HCT116 (cell line): ENCODE data around the gene ALKBH4. TPM values are rescaled to one million over a fixed set of nuclear protein-coding genes. Genes with fewer than 3 reads are reported as not detected.

Source experiments
- ATAC-seq: fragments of 200-7000 bp; cut with Tn5 transposase; 2 replicates; pipeline ENCODE4 v1.9.1; 2020; ENCODE audit warnings: mild to moderate bottlenecking, moderate library complexity
- BruUV-seq: library from RNA; stranded (reverse); fragments of 400-500 nt; replicated peaks from 2 replicates; lab custom pipeline; 2021; lab: Mats Ljungman, UMichigan
- CTCF ChIA-PET: fragments of 300-600 bp; sonication (Branson Sonifier 250); formaldehyde crosslinking; loops from one replicate; lab custom pipeline; 2021; ENCODE audit warnings: antibody characterized with exemption; lab: Charles Lee
- POLR2A ChIA-PET: fragments of 300-600, 350-600 bp; sonication (Branson Sonifier 250); formaldehyde crosslinking; loops from one replicate; lab custom pipeline; 2021; ENCODE audit warnings: antibody characterized with exemption; lab: Charles Lee
- RAD21 ChIA-PET, 2 experiments: fragments of 300-600 bp; sonication (Branson Sonifier 250); formaldehyde crosslinking; loops; one replicate each; lab custom pipeline; 2023; ENCODE audit warnings: low total read pairs in 2 of 2; ENCODE audit not compliant: uncharacterized antibody in 2 of 2, unreplicated experiment in 2 of 2, low non-redundant PET in 1 of 2; lab: Charles Lee
- DNase-seq: peaks from one replicate; pipeline ENCODE4 v3.0.0-alpha.2; 2010; ENCODE audit warnings: low read depth, low spot score
- H2AFZ ChIP-seq: fragments of 200-600 bp; shearing (Covaris generic), sonication (generic); 2 replicates; pipeline ENCODE4 v1.6.1; 2017; ENCODE audit warnings: low read depth, mixed run types, mixed read lengths, antibody characterized with exemption, low read length; ENCODE audit not compliant: poor library complexity, severe bottlenecking
- H3K27ac ChIP-seq: 2 replicates; pipeline ENCODE4 v1.5.1; 2012; ENCODE audit warnings: low read depth, low read length
- H3K27me3 ChIP-seq: fragments of 200-600 bp; sonication (generic); 2 replicates; pipeline ENCODE4 v1.6.1; 2016; ENCODE audit warnings: mixed run types, low read length, mixed read lengths; ENCODE audit not compliant: insufficient read depth
- H3K36me3 ChIP-seq, 2 experiments: fragments of 200-500 bp in 1 of 2; fragments of 200-600 bp in 1 of 2; sonication (Bioruptor generic) in 1 of 2; sonication (generic) in 1 of 2; 2 replicates each; pipeline versions ENCODE4 v1.5.1 to v1.6.1; 2014 to 2016; ENCODE audit warnings: low read length in 2 of 2, inconsistent platforms in 1 of 2, mixed read lengths in 1 of 2, mixed run types in 1 of 2; ENCODE audit not compliant: insufficient read depth in 2 of 2, control insufficient read depth in 1 of 2
- H3K4me1 ChIP-seq, 2 experiments: fragments of 200-600 bp in 1 of 2; sonication (generic) in 1 of 2; 2 replicates each; pipeline versions ENCODE4 v1.5.1 to v1.6.1; 2012 to 2017; ENCODE audit warnings: low read length in 2 of 2, inconsistent platforms in 1 of 2, mild to moderate bottlenecking in 1 of 2, mixed read lengths in 1 of 2, mixed run types in 1 of 2, moderate library complexity in 1 of 2; ENCODE audit not compliant: insufficient read depth in 2 of 2, control insufficient read depth in 1 of 2
- H3K4me2 ChIP-seq: fragments of 200-600 bp; sonication (generic); 2 replicates; pipeline ENCODE4 v1.6.1; 2017; ENCODE audit warnings: mixed run types, low read length, mixed read lengths
- H3K4me3 ChIP-seq, 2 experiments: fragments of 200-600 bp in 1 of 2; sonication (generic) in 1 of 2; replicated peaks in 1 of 2; 2 replicates each; pipeline ENCODE4 v1.5.1; 2011 to 2016; ENCODE audit warnings: low read length in 2 of 2, control low read depth in 1 of 2, low read depth in 1 of 2, mild to moderate bottlenecking in 1 of 2, mixed read lengths in 1 of 2, mixed run types in 1 of 2
- H3K79me2 ChIP-seq: fragments of 200-600 bp; sonication (generic); 2 replicates; pipeline ENCODE4 v1.6.1; 2017; ENCODE audit warnings: mild to moderate bottlenecking, mixed run types, low read length, moderate library complexity, mixed read lengths; ENCODE audit not compliant: insufficient read depth
- H3K9ac ChIP-seq: fragments of 200-600 bp; sonication (generic); 2 replicates; pipeline ENCODE4 v1.6.1; 2016; ENCODE audit warnings: low read length, mixed read lengths
- H3K9me2 ChIP-seq: fragments of 200-600 bp; sonication (generic), shearing (Covaris generic); 2 replicates; pipeline ENCODE4 v1.6.1; 2017; ENCODE audit warnings: mixed run types, mild to moderate bottlenecking, moderate library complexity; ENCODE audit not compliant: insufficient read depth
- H3K9me3 ChIP-seq, 2 experiments: fragments of 200-500 bp in 1 of 2; fragments of 200-600 bp in 1 of 2; sonication (Bioruptor generic) in 1 of 2; sonication (generic) in 1 of 2; 2 replicates each; pipeline ENCODE4 v1.6.1; 2014 to 2017; ENCODE audit warnings: low read length in 2 of 2, mixed read lengths in 2 of 2, inconsistent platforms in 1 of 2, low read depth in 1 of 2, mild to moderate bottlenecking in 1 of 2, mixed run types in 1 of 2, moderate library complexity in 1 of 2; ENCODE audit not compliant: control insufficient read depth in 1 of 2, insufficient read depth in 1 of 2
- H4K20me1 ChIP-seq: fragments of 200-600 bp; sonication (generic), shearing (Covaris generic); 2 replicates; pipeline ENCODE4 v1.6.1; 2017; ENCODE audit warnings: mixed run types, mild to moderate bottlenecking, moderate library complexity; ENCODE audit not compliant: insufficient read depth
- RAD21 ChIP-seq: IDR thresholded peaks from 2 replicates; pipeline ENCODE4 v1.6.1; 2012; ENCODE audit warnings: low read depth, mild to moderate bottlenecking
- SIN3A ChIP-seq: IDR thresholded peaks from 2 replicates; pipeline ENCODE4 v1.6.1; 2012; ENCODE audit warnings: low read depth
- SP1 ChIP-seq: IDR thresholded peaks from 2 replicates; pipeline ENCODE4 v1.6.1; 2012; ENCODE audit warnings: low read depth
- SRF ChIP-seq: IDR thresholded peaks from 2 replicates; pipeline ENCODE4 v1.6.1; 2012; ENCODE audit warnings: low read depth
- TCF7L2 ChIP-seq: IDR thresholded peaks from 2 replicates; pipeline ENCODE4 v1.7.0; 2011; ENCODE audit warnings: borderline replicate concordance, inconsistent platforms; ENCODE audit not compliant: insufficient read depth, insufficient read length; ENCODE audit errors: extremely low read depth
- YY1 ChIP-seq: IDR thresholded peaks from 2 replicates; pipeline ENCODE4 v1.6.1; 2011; ENCODE audit warnings: low read length, low read depth, moderate library complexity, mild to moderate bottlenecking; ENCODE audit not compliant: insufficient replicate concordance; ENCODE audit errors: extremely low read depth
- ZBTB33 ChIP-seq: IDR thresholded peaks from 2 replicates; pipeline ENCODE4 v1.6.1; 2011; ENCODE audit warnings: mild to moderate bottlenecking, low read length, moderate library complexity; ENCODE audit not compliant: insufficient replicate concordance; ENCODE audit errors: extremely low read depth
- ZNF274 ChIP-seq: fragments of 200-500 bp; sonication (Bioruptor generic); IDR thresholded peaks from 2 replicates; pipeline ENCODE4 v1.6.1; 2014; ENCODE audit warnings: mild to moderate bottlenecking, low read depth, low read length, inconsistent platforms
- intact Hi-C: fragments of 100-400 bp; cut with micrococcal nuclease; formaldehyde crosslinking; loops from 2 replicates; pipeline ENCODE4 v1.10.0; 2022
- total RNA-seq: library from RNA; stranded (reverse); gene quantifications from one replicate; pipeline ENCODE4 v1.2.1, GENCODE V29; 2021; ENCODE audit not compliant: unreplicated experiment
- TF ChIP-seq, protein P1 (sequence below): IDR thresholded peaks from 2 replicates; pipeline ENCODE4 v1.6.1; 2012
- TF ChIP-seq, protein P2 (sequence below): IDR thresholded peaks from 2 replicates; pipeline ENCODE4 v1.6.1; 2012
- TF ChIP-seq, protein P3 (sequence below): IDR thresholded peaks from 2 replicates; pipeline ENCODE4 v1.6.1; 2012; ENCODE audit warnings: low read depth

ALKBH4 gene
- total RNA-seq, 1 experiment from 2014 or later, result 14.9 TPM

DNA sequence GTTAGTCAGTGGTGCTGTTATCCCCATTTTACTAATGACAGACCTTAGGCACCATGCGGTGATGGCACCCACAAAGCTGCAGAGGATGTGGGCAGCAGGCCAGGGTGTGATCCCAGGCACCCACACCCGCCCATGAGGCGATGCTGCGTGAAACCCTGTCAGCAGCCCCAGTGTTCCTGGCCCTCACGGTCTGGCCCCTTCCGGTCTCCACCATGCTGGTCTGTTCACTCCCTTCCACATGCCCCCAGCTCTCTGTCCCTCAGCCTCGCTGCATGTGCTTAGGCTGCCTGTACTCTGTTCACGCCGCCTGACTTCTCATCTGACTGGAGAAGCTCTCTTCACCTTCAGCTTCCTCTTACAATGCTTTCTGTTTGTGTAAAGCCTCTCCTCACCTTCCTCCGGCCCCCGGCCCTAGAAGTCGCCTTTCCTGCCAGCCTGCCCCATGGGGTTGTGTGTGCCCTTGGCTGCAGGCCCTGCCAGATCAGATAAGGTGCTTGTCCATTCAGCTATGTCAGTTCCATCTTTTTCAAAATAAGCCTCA, 48.9 kb downstream of the ALKBH4 start:
- TF ChIP-seq ZNF274, result no peak
- no peak for TF ChIP-seq SIN3A
- TF ChIP-seq YY1, result no peak
- TF ChIP-seq, protein P1, sequence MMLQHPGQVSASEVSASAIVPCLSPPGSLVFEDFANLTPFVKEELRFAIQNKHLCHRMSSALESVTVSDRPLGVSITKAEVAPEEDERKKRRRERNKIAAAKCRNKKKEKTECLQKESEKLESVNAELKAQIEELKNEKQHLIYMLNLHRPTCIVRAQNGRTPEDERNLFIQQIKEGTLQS, result no peak
- no peak for TF ChIP-seq SP1
- TF ChIP-seq, protein P2, sequence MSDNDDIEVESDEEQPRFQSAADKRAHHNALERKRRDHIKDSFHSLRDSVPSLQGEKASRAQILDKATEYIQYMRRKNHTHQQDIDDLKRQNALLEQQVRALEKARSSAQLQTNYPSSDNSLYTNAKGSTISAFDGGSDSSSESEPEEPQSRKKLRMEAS, result no peak
- TF ChIP-seq RAD21, result no peak
- TF ChIP-seq TCF7L2, result no peak
- TF ChIP-seq ZBTB33, result no peak
- no peak for TF ChIP-seq SRF
- TF ChIP-seq, protein P3, sequence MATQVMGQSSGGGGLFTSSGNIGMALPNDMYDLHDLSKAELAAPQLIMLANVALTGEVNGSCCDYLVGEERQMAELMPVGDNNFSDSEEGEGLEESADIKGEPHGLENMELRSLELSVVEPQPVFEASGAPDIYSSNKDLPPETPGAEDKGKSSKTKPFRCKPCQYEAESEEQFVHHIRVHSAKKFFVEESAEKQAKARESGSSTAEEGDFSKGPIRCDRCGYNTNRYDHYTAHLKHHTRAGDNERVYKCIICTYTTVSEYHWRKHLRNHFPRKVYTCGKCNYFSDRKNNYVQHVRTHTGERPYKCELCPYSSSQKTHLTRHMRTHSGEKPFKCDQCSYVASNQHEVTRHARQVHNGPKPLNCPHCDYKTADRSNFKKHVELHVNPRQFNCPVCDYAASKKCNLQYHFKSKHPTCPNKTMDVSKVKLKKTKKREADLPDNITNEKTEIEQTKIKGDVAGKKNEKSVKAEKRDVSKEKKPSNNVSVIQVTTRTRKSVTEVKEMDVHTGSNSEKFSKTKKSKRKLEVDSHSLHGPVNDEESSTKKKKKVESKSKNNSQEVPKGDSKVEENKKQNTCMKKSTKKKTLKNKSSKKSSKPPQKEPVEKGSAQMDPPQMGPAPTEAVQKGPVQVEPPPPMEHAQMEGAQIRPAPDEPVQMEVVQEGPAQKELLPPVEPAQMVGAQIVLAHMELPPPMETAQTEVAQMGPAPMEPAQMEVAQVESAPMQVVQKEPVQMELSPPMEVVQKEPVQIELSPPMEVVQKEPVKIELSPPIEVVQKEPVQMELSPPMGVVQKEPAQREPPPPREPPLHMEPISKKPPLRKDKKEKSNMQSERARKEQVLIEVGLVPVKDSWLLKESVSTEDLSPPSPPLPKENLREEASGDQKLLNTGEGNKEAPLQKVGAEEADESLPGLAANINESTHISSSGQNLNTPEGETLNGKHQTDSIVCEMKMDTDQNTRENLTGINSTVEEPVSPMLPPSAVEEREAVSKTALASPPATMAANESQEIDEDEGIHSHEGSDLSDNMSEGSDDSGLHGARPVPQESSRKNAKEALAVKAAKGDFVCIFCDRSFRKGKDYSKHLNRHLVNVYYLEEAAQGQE, result no peak
- TF ChIP-seq, all 23 proteins: peak for 0
- no TSS peak for BruUV-seq
- Histone ChIP-seq H3K79me2 (peaks cover 9% of the 10 kb centered on the region; the same call in 1 of the 2 replicates), H3K4me3 (no peak overlapping the region), H3K27me3 (no peaks in the 10 kb centered on the region), H3K4me2 (no peak overlapping the region), H4K20me1 (no peaks in the 10 kb centered on the region), H3K9me3 (no peaks in the 10 kb centered on the region), H3K9ac (no peak overlapping the region), H2AFZ (no peak overlapping the region), H3K36me3 (peaks cover 19 to 29% of the 10 kb centered on the region in 2 experiments), H3K4me1 (peaks cover 0 to 1% of the 10 kb centered on the region in 2 experiments; a peak in 1 of 4 replicates), H3K27ac (no peak overlapping the region), H3K9me2 (no peaks in the 10 kb centered on the region)
- ChIA-PET CTCF (no interaction called here), RAD21 (no interaction called here), POLR2A (no interaction called here)
- intact Hi-C loops, result no loop called here
- ATAC-seq, result no peak
- DNase-seq, result no peak
